ENCODE results near the gene TSPYL2.
A peak's percentile ranks its signal among the peaks of the same experiment; 100 is the strongest.

TSPYL2 gene

GRCh38 chrX:53080628-53081580 is 1.3 kb upstream of the TSPYL2 start:
- no peak for DNase-seq (ENCODE audit: low read depth in 2 of 3, low spot score in 2 of 3)

GRCh38 chrX:53082773-53083616 is 828 bp downstream of the TSPYL2 start:
- no peak for DNase-seq (ENCODE audit: low read depth in 2 of 3, low spot score in 2 of 3)

- no peak for DNase-seq (ENCODE audit: low read depth in 2 of 3, low spot score in 2 of 3)
These were observed 1.9 kb downstream of the TSPYL2 start for GRCh38 chrX:53084043-53084570.

GRCh38 chrX:53084863-53085262 is 2.7 kb downstream of the TSPYL2 start:
- no peak for DNase-seq (ENCODE audit: low read depth in 2 of 3, low spot score in 2 of 3)

- DNase-seq (ENCODE audit: low read depth in 2 of 3, low spot score in 2 of 3) = no peak
These were observed 3.6 kb downstream of the TSPYL2 start for GRCh38 chrX:53085661-53086229.

GRCh38 chrX:53086464-53086863 is 4.3 kb downstream of the TSPYL2 start:
- no peak for DNase-seq (ENCODE audit: low read depth in 2 of 3, low spot score in 2 of 3)

GRCh38 chrX:53087388-53087831 is 5.2 kb downstream of the TSPYL2 start:
- no peak for DNase-seq (ENCODE audit: low read depth in 2 of 3, low spot score in 2 of 3)

GRCh38 chrX:53088136-53088974 is 6.2 kb downstream of the TSPYL2 start:
- DNase-seq (ENCODE audit: low read depth in 2 of 3, low spot score in 2 of 3) = peak in 1 of 3 experiments; percentile 43

GRCh38 chrX:53089224-53089842 is 7.2 kb downstream of the TSPYL2 start:
- DNase-seq (ENCODE audit: low read depth in 2 of 3, low spot score in 2 of 3) = no peak

- DNase-seq (ENCODE audit: low read depth in 2 of 3, low spot score in 2 of 3) = no peak
These were observed 7.8 kb downstream of the TSPYL2 start for GRCh38 chrX:53089925-53090324.

GRCh38 chrX:53091354-53091753 is 9.2 kb downstream of the TSPYL2 start:
- DNase-seq (ENCODE audit: low read depth in 2 of 3, low spot score in 2 of 3) = no peak

GRCh38 chrX:53093177-53093655 is 11.0 kb downstream of the TSPYL2 start:
- DNase-seq (ENCODE audit: low read depth in 2 of 3, low spot score in 2 of 3) = peak in 1 of 3 experiments; percentile 41

- peak; percentile 39 to 60 (median 44) for DNase-seq (ENCODE audit: low read depth in 2 of 3, low spot score in 2 of 3)
These were observed 11.8 kb downstream of the TSPYL2 start, which contains the start of gene KANTR for GRCh38 chrX:53093748-53094581. Gene KANTR (plus strand): TSS chrX:53094142. CDS start chrX:53124273, 30,131 bp downstream.

- DNase-seq (ENCODE audit: low read depth in 2 of 3, low spot score in 2 of 3) = no peak
These were observed 12.4 kb downstream of the TSPYL2 start for GRCh38 chrX:53094582-53094905.

GRCh38 chrX:53095796-53096195 is 13.6 kb downstream of the TSPYL2 start:
- no peak for DNase-seq (ENCODE audit: low read depth in 2 of 3, low spot score in 2 of 3)

- DNase-seq (ENCODE audit: low read depth in 2 of 3, low spot score in 2 of 3) = no peak
These were observed 32.8 kb downstream of the TSPYL2 start for GRCh38 chrX:53114864-53115549.

GRCh38 chrX:53115550-53115874 is 33.3 kb downstream of the TSPYL2 start:
- no peak for DNase-seq (ENCODE audit: low read depth in 2 of 3, low spot score in 2 of 3)

GRCh38 chrX:53116101-53116500 is 33.9 kb downstream of the TSPYL2 start:
- DNase-seq (ENCODE audit: low read depth in 2 of 3, low spot score in 2 of 3) = no peak
